Hypothalamus (tissue), 51 donors: ENCODE data around the gene CREBBP.

Source experiments
- DNase-seq, 51 donors: peaks; one replicate each; lab custom pipeline; 2025; lab: John Stamatoyannopoulos, UW

CREBBP gene

GRCh38 chr16:3691761-3692160 is 188.8 kb downstream of the CREBBP start:
- DNase-seq, result peak in 1 of 51 donors; percentile 2

GRCh38 chr16:3690980-3691720 is 189.4 kb downstream of the CREBBP start:
- no peak for DNase-seq

- DNase-seq, result peak; percentile 32 to 94 (median 81)
Observed at GRCh38 chr16:3690470-3690928, 190.0 kb downstream of the CREBBP start.

GRCh38 chr16:3689731-3690130 is 190.8 kb downstream of the CREBBP start:
- DNase-seq, result no peak

GRCh38 chr16:3687792-3688191 is 192.7 kb downstream of the CREBBP start:
- DNase-seq, result no peak

- no peak for DNase-seq
Observed at GRCh38 chr16:3687021-3687420, 193.5 kb downstream of the CREBBP start.

GRCh38 chr16:3681206-3681605 is 199.3 kb downstream of the CREBBP start:
- DNase-seq, result peak in 14 of 51 donors; percentile 7 to 41 (median 20)

GRCh38 chr16:3677994-3678393 is 202.5 kb downstream of the CREBBP start:
- no peak for DNase-seq

GRCh38 chr16:3675601-3676130 is 204.8 kb downstream of the CREBBP start:
- DNase-seq, result no peak
